HCT116 (cell line): ENCODE data around the gene ANKRD18A. TPM values are rescaled to one million over a fixed set of nuclear protein-coding genes. Genes with fewer than 3 reads are reported as not detected.

Experiments
- ATAC-seq: fragments of 200-7000 bp; cut with Tn5 transposase; 2 replicates; pipeline ENCODE4 v1.9.1; 2020; ENCODE audit warnings: mild to moderate bottlenecking, moderate library complexity
- BruUV-seq: library from RNA; stranded (reverse); fragments of 400-500 nt; replicated peaks from 2 replicates; lab custom pipeline; 2021; lab: Mats Ljungman, UMichigan
- CTCF ChIA-PET: fragments of 300-600 bp; sonication (Branson Sonifier 250); formaldehyde crosslinking; loops from one replicate; lab custom pipeline; 2021; ENCODE audit warnings: antibody characterized with exemption; lab: Charles Lee
- POLR2A ChIA-PET: fragments of 300-600, 350-600 bp; sonication (Branson Sonifier 250); formaldehyde crosslinking; loops from one replicate; lab custom pipeline; 2021; ENCODE audit warnings: antibody characterized with exemption; lab: Charles Lee
- RAD21 ChIA-PET, 2 experiments: fragments of 300-600 bp; sonication (Branson Sonifier 250); formaldehyde crosslinking; loops; one replicate each; lab custom pipeline; 2023; ENCODE audit warnings: low total read pairs in 2 of 2; ENCODE audit not compliant: uncharacterized antibody in 2 of 2, unreplicated experiment in 2 of 2, low non-redundant PET in 1 of 2; lab: Charles Lee
- DNase-seq: peaks from one replicate; pipeline ENCODE4 v3.0.0-alpha.2; 2010; ENCODE audit warnings: low read depth, low spot score
- H2AFZ ChIP-seq: fragments of 200-600 bp; shearing (Covaris generic), sonication (generic); 2 replicates; pipeline ENCODE4 v1.6.1; 2017; ENCODE audit warnings: low read depth, mixed run types, mixed read lengths, antibody characterized with exemption, low read length; ENCODE audit not compliant: poor library complexity, severe bottlenecking
- H3K27ac ChIP-seq: 2 replicates; pipeline ENCODE4 v1.5.1; 2012; ENCODE audit warnings: low read depth, low read length
- H3K27me3 ChIP-seq: fragments of 200-600 bp; sonication (generic); 2 replicates; pipeline ENCODE4 v1.6.1; 2016; ENCODE audit warnings: mixed run types, low read length, mixed read lengths; ENCODE audit not compliant: insufficient read depth
- H3K36me3 ChIP-seq, 2 experiments: fragments of 200-500 bp in 1 of 2; fragments of 200-600 bp in 1 of 2; sonication (Bioruptor generic) in 1 of 2; sonication (generic) in 1 of 2; 2 replicates each; pipeline versions ENCODE4 v1.5.1 to v1.6.1; 2014 to 2016; ENCODE audit warnings: low read length in 2 of 2, inconsistent platforms in 1 of 2, mixed read lengths in 1 of 2, mixed run types in 1 of 2; ENCODE audit not compliant: insufficient read depth in 2 of 2, control insufficient read depth in 1 of 2
- H3K4me1 ChIP-seq, 2 experiments: fragments of 200-600 bp in 1 of 2; sonication (generic) in 1 of 2; 2 replicates each; pipeline versions ENCODE4 v1.5.1 to v1.6.1; 2012 to 2017; ENCODE audit warnings: low read length in 2 of 2, inconsistent platforms in 1 of 2, mild to moderate bottlenecking in 1 of 2, mixed read lengths in 1 of 2, mixed run types in 1 of 2, moderate library complexity in 1 of 2; ENCODE audit not compliant: insufficient read depth in 2 of 2, control insufficient read depth in 1 of 2
- H3K4me2 ChIP-seq: fragments of 200-600 bp; sonication (generic); 2 replicates; pipeline ENCODE4 v1.6.1; 2017; ENCODE audit warnings: mixed run types, low read length, mixed read lengths
- H3K4me3 ChIP-seq, 2 experiments: fragments of 200-600 bp in 1 of 2; sonication (generic) in 1 of 2; replicated peaks in 1 of 2; 2 replicates each; pipeline ENCODE4 v1.5.1; 2011 to 2016; ENCODE audit warnings: low read length in 2 of 2, control low read depth in 1 of 2, low read depth in 1 of 2, mild to moderate bottlenecking in 1 of 2, mixed read lengths in 1 of 2, mixed run types in 1 of 2
- H3K79me2 ChIP-seq: fragments of 200-600 bp; sonication (generic); 2 replicates; pipeline ENCODE4 v1.6.1; 2017; ENCODE audit warnings: mild to moderate bottlenecking, mixed run types, low read length, moderate library complexity, mixed read lengths; ENCODE audit not compliant: insufficient read depth
- H3K9ac ChIP-seq: fragments of 200-600 bp; sonication (generic); 2 replicates; pipeline ENCODE4 v1.6.1; 2016; ENCODE audit warnings: low read length, mixed read lengths
- H3K9me2 ChIP-seq: fragments of 200-600 bp; sonication (generic), shearing (Covaris generic); 2 replicates; pipeline ENCODE4 v1.6.1; 2017; ENCODE audit warnings: mixed run types, mild to moderate bottlenecking, moderate library complexity; ENCODE audit not compliant: insufficient read depth
- H3K9me3 ChIP-seq, 2 experiments: fragments of 200-500 bp in 1 of 2; fragments of 200-600 bp in 1 of 2; sonication (Bioruptor generic) in 1 of 2; sonication (generic) in 1 of 2; 2 replicates each; pipeline ENCODE4 v1.6.1; 2014 to 2017; ENCODE audit warnings: low read length in 2 of 2, mixed read lengths in 2 of 2, inconsistent platforms in 1 of 2, low read depth in 1 of 2, mild to moderate bottlenecking in 1 of 2, mixed run types in 1 of 2, moderate library complexity in 1 of 2; ENCODE audit not compliant: control insufficient read depth in 1 of 2, insufficient read depth in 1 of 2
- H4K20me1 ChIP-seq: fragments of 200-600 bp; sonication (generic), shearing (Covaris generic); 2 replicates; pipeline ENCODE4 v1.6.1; 2017; ENCODE audit warnings: mixed run types, mild to moderate bottlenecking, moderate library complexity; ENCODE audit not compliant: insufficient read depth
- ATF3 ChIP-seq: IDR thresholded peaks from 2 replicates; pipeline ENCODE4 v1.6.1; 2012
- ELF1 ChIP-seq: IDR thresholded peaks from 2 replicates; pipeline ENCODE4 v1.6.1; 2012; ENCODE audit warnings: low read depth, borderline replicate concordance
- EZH2 ChIP-seq: fragments of 200-600 bp; sonication (generic); IDR thresholded peaks from 2 replicates; pipeline ENCODE4 v1.6.1; 2017; ENCODE audit warnings: antibody characterized with exemption, mixed run types
- FOSL1 ChIP-seq: IDR thresholded peaks from 2 replicates; pipeline ENCODE4 v1.6.1; 2012; ENCODE audit warnings: low read depth
- JUND ChIP-seq: IDR thresholded peaks from 2 replicates; pipeline ENCODE4 v1.6.1; 2012
- POLR2A ChIP-seq: IDR thresholded peaks from 2 replicates; pipeline ENCODE4 v1.7.0; 2011; ENCODE audit warnings: borderline replicate concordance; ENCODE audit not compliant: insufficient read depth, insufficient read length; ENCODE audit errors: extremely low read depth
- REST ChIP-seq: IDR thresholded peaks from 2 replicates; pipeline ENCODE4 v1.6.1; 2012; ENCODE audit warnings: low read depth
- SIN3A ChIP-seq: IDR thresholded peaks from 2 replicates; pipeline ENCODE4 v1.6.1; 2012; ENCODE audit warnings: low read depth
- SP1 ChIP-seq: IDR thresholded peaks from 2 replicates; pipeline ENCODE4 v1.6.1; 2012; ENCODE audit warnings: low read depth
- TCF7L2 ChIP-seq: IDR thresholded peaks from 2 replicates; pipeline ENCODE4 v1.7.0; 2011; ENCODE audit warnings: borderline replicate concordance, inconsistent platforms; ENCODE audit not compliant: insufficient read depth, insufficient read length; ENCODE audit errors: extremely low read depth
- ZNF274 ChIP-seq: fragments of 200-500 bp; sonication (Bioruptor generic); IDR thresholded peaks from 2 replicates; pipeline ENCODE4 v1.6.1; 2014; ENCODE audit warnings: mild to moderate bottlenecking, low read depth, low read length, inconsistent platforms
- intact Hi-C: fragments of 100-400 bp; cut with micrococcal nuclease; formaldehyde crosslinking; loops from 2 replicates; pipeline ENCODE4 v1.10.0; 2022
- total RNA-seq: library from RNA; stranded (reverse); gene quantifications from one replicate; pipeline ENCODE4 v1.2.1, GENCODE V29; 2021; ENCODE audit not compliant: unreplicated experiment

Gene ANKRD18A
- total RNA-seq, 1 experiment from 2014 or later, result 24.2 TPM

- intact Hi-C loops, result no loop called here
- RAD21 ChIA-PET, result no interaction called here
- no peaks in the 10 kb centered on the region for H3K36me3 ChIP-seq
- no peak overlapping the region for H3K4me3 ChIP-seq
- no peaks in the 10 kb centered on the region for H3K79me2 ChIP-seq
- H3K4me2 ChIP-seq, result no peak overlapping the region
- CTCF ChIA-PET, result interaction anchor here (1.0 to 3.1 kb wide), 2 partner anchors 21 to 66 kb away, joined by 3 to 19 read pairs; partner anchors contain the start of gene ANKRD18A
- H4K20me1 ChIP-seq, result no peaks in the 10 kb centered on the region
- H3K9ac ChIP-seq, result no peak overlapping the region
- H3K9me3 ChIP-seq, result no peaks in the 10 kb centered on the region
- BruUV-seq, result no TSS peak
- DNase-seq (no peak), ATAC-seq (no peak)
- no peaks in the 10 kb centered on the region for H3K9me2 ChIP-seq
- no peak overlapping the region for H3K27ac ChIP-seq
- peaks cover 2 to 22% of the 10 kb centered on the region in 2 experiments; a peak in 3 of 4 replicates for H3K4me1 ChIP-seq
- POLR2A ChIA-PET, result no interaction called here
- H2AFZ ChIP-seq, result no peak overlapping the region
- H3K27me3 ChIP-seq, result no peaks in the 10 kb centered on the region
- TF ChIP-seq ELF1, result no peak
- TF ChIP-seq ZNF274, result no peak
- no peak for TF ChIP-seq REST
- no peak for TF ChIP-seq SIN3A
- no peak for TF ChIP-seq EZH2
- no peak for TF ChIP-seq TCF7L2
- TF ChIP-seq FOSL1, result no peak
- TF ChIP-seq ATF3, result no peak
- no peak for TF ChIP-seq POLR2A
- TF ChIP-seq SP1, result no peak
- TF ChIP-seq JUND, result no peak
- TF ChIP-seq, all 23 proteins: peak for 0
Measured at GRCh38 chr9:38641142-38641541, 20.7 kb upstream of the ANKRD18A start.
